PC-9 (cell line): Measurements from ENCODE around the gene CRTC1. TPM values are rescaled to one million over a fixed set of nuclear protein-coding genes. Genes with fewer than 3 reads are reported as not detected.
A peak's percentile ranks its signal among the peaks of the same experiment; 100 is the strongest.

Experiments
- BruUV-seq: library from RNA; stranded (reverse); fragments of 400-500 nt; replicated peaks from 2 replicates; lab custom pipeline; 2021; lab: Mats Ljungman, UMichigan
- CTCF ChIA-PET: fragments of 300-600 bp; sonication (Branson Sonifier 250); formaldehyde crosslinking; loops from one replicate; lab custom pipeline; 2022; ENCODE audit warnings: antibody characterized with exemption; lab: Charles Lee
- POLR2A ChIA-PET: fragments of 300-600 bp; sonication (Branson Sonifier 250); formaldehyde crosslinking; loops from one replicate; lab custom pipeline; 2022; ENCODE audit warnings: antibody characterized with exemption; ENCODE audit not compliant: unreplicated experiment; lab: Charles Lee
- DNase-seq, 2 experiments: peaks; one replicate each; pipeline versions ENCODE4 v3.0.0 to v3.0.0-alpha.2; 2015 to 2022; ENCODE audit warnings: mixed read lengths in 1 of 2
- H2AFZ ChIP-seq: fragments of 200-600 bp; sonication (generic); 2 replicates; pipeline ENCODE4 v1.8.1; 2017; ENCODE audit warnings: antibody characterized with exemption
- H3F3A ChIP-seq: fragments of 200-600 bp; sonication (generic); 2 replicates; pipeline ENCODE4 v1.8.1; 2017; ENCODE audit warnings: antibody characterized with exemption, mild to moderate bottlenecking, low read depth; ENCODE audit not compliant: insufficient read depth
- H3K27ac ChIP-seq: fragments of 200-600 bp; sonication (generic); 2 replicates; pipeline ENCODE4 v1.6.1; 2016; ENCODE audit warnings: mixed run types
- H3K27me3 ChIP-seq: fragments of 200-600 bp; sonication (generic); 2 replicates; pipeline ENCODE4 v1.6.1; 2016; ENCODE audit warnings: low read depth, mixed run types; ENCODE audit not compliant: insufficient read depth
- H3K36me3 ChIP-seq: fragments of 200-600 bp; sonication (generic); 2 replicates; pipeline ENCODE4 v1.6.1; 2016; ENCODE audit warnings: low read depth, mixed run types
- H3K4me1 ChIP-seq: fragments of 200-600 bp; sonication (generic); replicated peaks from 2 replicates; pipeline ENCODE4 v1.6.1; 2016; ENCODE audit warnings: mixed run types; ENCODE audit not compliant: insufficient read depth
- H3K4me2 ChIP-seq: fragments of 200-600 bp; sonication (generic); 2 replicates; pipeline ENCODE4 v1.6.1; 2017; ENCODE audit warnings: mixed run types
- H3K4me3 ChIP-seq: fragments of 200-600 bp; sonication (generic); 2 replicates; pipeline ENCODE4 v1.6.1; 2016; ENCODE audit warnings: mixed run types
- H3K79me2 ChIP-seq: fragments of 200-600 bp; sonication (generic); 2 replicates; pipeline ENCODE4 v1.6.1; 2017; ENCODE audit warnings: low read depth, mixed run types
- H3K9me2 ChIP-seq: fragments of 200-600 bp; sonication (generic); 2 replicates; pipeline ENCODE4 v1.8.1; 2017; ENCODE audit warnings: mild to moderate bottlenecking; ENCODE audit not compliant: insufficient read depth
- H3K9me3 ChIP-seq: fragments of 200-600 bp; sonication (generic); 2 replicates; pipeline ENCODE4 v1.8.1; 2016; ENCODE audit warnings: low read depth; ENCODE audit not compliant: insufficient read depth
- H4K20me1 ChIP-seq: fragments of 200-600 bp; sonication (generic); 2 replicates; pipeline ENCODE4 v1.8.1; 2017; ENCODE audit not compliant: insufficient read depth
- CTCF ChIP-seq: fragments of 200-600 bp; sonication (generic); conservative IDR thresholded peaks from 2 replicates; pipeline ENCODE4 v1.6.1; 2017; ENCODE audit warnings: mixed run types, antibody characterized with exemption, mild to moderate bottlenecking, moderate library complexity
- EZH2 ChIP-seq: fragments of 200-600 bp; sonication (generic); IDR thresholded peaks from 2 replicates; pipeline ENCODE4 v1.8.0; 2017; ENCODE audit warnings: antibody characterized with exemption, low read depth
- intact Hi-C: fragments of 100-400 bp; cut with micrococcal nuclease; formaldehyde crosslinking; loops from one replicate; pipeline ENCODE4 v1.10.0; 2022; ENCODE audit not compliant: unreplicated experiment
- total RNA-seq: library from RNA; stranded (reverse); gene quantifications from 2 replicates; pipeline ENCODE4 v1.2.3, GENCODE V29; 2021

Gene CRTC1
- total RNA-seq, 1 experiment from 2014 or later: 16.6 TPM

GRCh38 chr19:18803550-18804138 is 120.2 kb downstream of the CRTC1 start:
- intact Hi-C loops: no loop called here
- CTCF ChIA-PET: interaction anchor here (0.6 kb wide), 1 partner anchor 165 kb away, joined by 14 read pairs; no protein-coding TSS in a partner anchor

GRCh38 chr19:18804139-18804601 is 120.7 kb downstream of the CRTC1 start:
- Histone ChIP-seq H3K4me2 (no peak overlapping the region), H3K27ac (no peak overlapping the region), H3K9me3 (no peaks in the 10 kb centered on the region), H3K79me2 (no peaks in the 10 kb centered on the region), H3K36me3 (no peaks in the 10 kb centered on the region), H3K4me1 (peaks cover 2% of the 10 kb centered on the region), H4K20me1 (no peaks in the 10 kb centered on the region), H3K9me2 (no peaks in the 10 kb centered on the region), H3K4me3 (no peak overlapping the region), H2AFZ (no peak overlapping the region), H3K27me3 (peaks cover 12% of the 10 kb centered on the region; the same call in 1 of the 2 replicates), H3F3A (no peaks in the 10 kb centered on the region; the same call in 1 of the 2 replicates)
- no TSS peak for BruUV-seq
- POLR2A ChIA-PET: no interaction called here
- CTCF ChIA-PET: no interaction called here
- DNase-seq: peak in 1 of 2 experiments; percentile 25
- TF ChIP-seq CTCF: no peak
- TF ChIP-seq EZH2: no peak
- intact Hi-C loops: no loop called here

More at GRCh38 chr19:18803550-18804138, 120.2 kb downstream of the CRTC1 start:
- H2AFZ ChIP-seq: no peak overlapping the region
- TF ChIP-seq CTCF: no peak
- no peaks in the 10 kb centered on the region for H3K4me1 ChIP-seq
- H3K4me2 ChIP-seq: no peak overlapping the region
- no peak overlapping the region for H3K27ac ChIP-seq
- peaks cover 12% of the 10 kb centered on the region; the same call in 1 of the 2 replicates for H3K27me3 ChIP-seq
- DNase-seq: peak in 1 of 2 experiments; percentile 2
- no TSS peak for BruUV-seq
- POLR2A ChIA-PET: no interaction called here
- H3K36me3 ChIP-seq: no peaks in the 10 kb centered on the region
- H3K79me2 ChIP-seq: no peaks in the 10 kb centered on the region
- no peaks in the 10 kb centered on the region for H3K9me3 ChIP-seq
- H3F3A ChIP-seq: no peaks in the 10 kb centered on the region; the same call in 1 of the 2 replicates
- H3K9me2 ChIP-seq: no peaks in the 10 kb centered on the region
- no peak overlapping the region for H3K4me3 ChIP-seq
- H4K20me1 ChIP-seq: no peaks in the 10 kb centered on the region

GRCh38 chr19:18804643-18805042 is 121.2 kb downstream of the CRTC1 start:
- no peak overlapping the region for H3K27ac ChIP-seq
- H3K4me1 ChIP-seq: peaks cover 7% of the 10 kb centered on the region
- BruUV-seq: no TSS peak
- no peak overlapping the region for H2AFZ ChIP-seq
- intact Hi-C loops: no loop called here
- no peaks in the 10 kb centered on the region for H4K20me1 ChIP-seq
- H3K27me3 ChIP-seq: peaks cover 12% of the 10 kb centered on the region; the same call in 1 of the 2 replicates
- no peaks in the 10 kb centered on the region for H3K9me3 ChIP-seq
- POLR2A ChIA-PET: no interaction called here
- TF ChIP-seq EZH2: no peak
- no peak for TF ChIP-seq CTCF
- H3K79me2 ChIP-seq: no peaks in the 10 kb centered on the region
- H3K4me2 ChIP-seq: no peak overlapping the region
- no peak overlapping the region for H3K4me3 ChIP-seq
- H3F3A ChIP-seq: no peaks in the 10 kb centered on the region; the same call in 1 of the 2 replicates
- no peaks in the 10 kb centered on the region for H3K36me3 ChIP-seq
- no peaks in the 10 kb centered on the region for H3K9me2 ChIP-seq
- CTCF ChIA-PET: no interaction called here
- peak in 1 of 2 experiments; percentile 12 for DNase-seq
